Skeletal muscle satellite cell (primary cell): ENCODE measurements around the gene NDUFS5. TPM values are rescaled to one million over a fixed set of nuclear protein-coding genes. Genes with fewer than 3 reads are reported as not detected.
"Not testable (repeated sequence)": the region's sequence is repeated elsewhere in the genome, so short reads cannot be mapped to it uniquely, and the experiment has no call there.

Experiments
- H3K27me3 ChIP-seq: 2 replicates; pipeline ENCODE4 v1.7.0; 2013; ENCODE audit warnings: low read length; ENCODE audit not compliant: control insufficient read depth, insufficient read depth
- H3K36me3 ChIP-seq: 2 replicates; pipeline ENCODE4 v1.7.0; 2013; ENCODE audit warnings: mild to moderate bottlenecking, control low read depth, low read length; ENCODE audit not compliant: insufficient read depth
- H3K4me1 ChIP-seq: 2 replicates; pipeline ENCODE4 v1.7.0; 2013; ENCODE audit warnings: low read length; ENCODE audit not compliant: control insufficient read depth, insufficient read depth
- H3K4me2 ChIP-seq: 2 replicates; pipeline ENCODE4 v1.7.0; 2013; ENCODE audit warnings: mild to moderate bottlenecking, low read length
- H3K4me3 ChIP-seq: 2 replicates; pipeline ENCODE4 v1.7.0; 2013; ENCODE audit warnings: low read length
- H3K9ac ChIP-seq: 2 replicates; pipeline ENCODE4 v1.7.0; 2013; ENCODE audit warnings: mild to moderate bottlenecking, low read depth, low read length, moderate library complexity
- H3K9me3 ChIP-seq: replicated peaks from 2 replicates; pipeline ENCODE4 v1.7.0; 2013; ENCODE audit warnings: mild to moderate bottlenecking, control low read depth, low read length
- total RNA-seq: library from RNA; depleted of rRNA; stranded (reverse); fragments of >200 nt; gene quantifications from 2 replicates; pipeline ENCODE4 v1.2.3, GENCODE V29; 2012; rRNA removed

The NDUFS5 gene
- total RNA-seq, result 286 and 452 TPM in 2 replicates

GRCh38 chr1:39026051-39026865 is at the start of gene NDUFS5:
NDUFS5 (plus strand) TSS chr1:39026350; CDS start chr1:39028725, 2,375 bp downstream.
- H3K27me3 ChIP-seq, result no peaks in the 10 kb centered on the region
- H3K4me3 ChIP-seq, result peak within 1 kb of the TSS; percentile 86

GRCh38 chr1:38977399-38978244 is 48.5 kb upstream of the NDUFS5 start:
- H3K36me3 ChIP-seq, H3K4me1 ChIP-seq, H3K9ac ChIP-seq, H3K4me3 ChIP-seq, H3K9me3 ChIP-seq, H3K4me2 ChIP-seq, H3K27me3 ChIP-seq: not testable (repeated sequence)

More at GRCh38 chr1:39026051-39026865, at the start of gene NDUFS5:
- Histone ChIP-seq H3K36me3 (peaks cover 21% of the 10 kb centered on the region), H3K4me1 (peaks cover 6% of the 10 kb centered on the region), H3K9me3 (no peaks in the 10 kb centered on the region), H3K4me2 (peak within 1 kb of the TSS; percentile 82), H3K9ac (peak within 1 kb of the TSS; percentile 95)

GRCh38 chr1:38978245-38978542 is 48.0 kb upstream of the NDUFS5 start:
- H3K36me3 ChIP-seq, H3K9ac ChIP-seq, H3K9me3 ChIP-seq, H3K4me1 ChIP-seq, H3K4me3 ChIP-seq, H3K4me2 ChIP-seq, H3K27me3 ChIP-seq: not testable (repeated sequence)

GRCh38 chr1:38979380-38979779 is 46.8 kb upstream of the NDUFS5 start:
- not testable (repeated sequence) for H3K4me1 ChIP-seq, H3K4me2 ChIP-seq, H3K4me3 ChIP-seq, H3K9ac ChIP-seq, H3K27me3 ChIP-seq, H3K9me3 ChIP-seq, H3K36me3 ChIP-seq

- Histone ChIP-seq H3K27me3 (no peaks in the 10 kb centered on the region), H3K36me3 (peaks cover 8% of the 10 kb centered on the region), H3K9me3 (no peaks in the 10 kb centered on the region), H3K4me2 (peak overlapping the region; percentile 93), H3K9ac (peak overlapping the region; percentile 82), H3K4me3 (peak overlapping the region; percentile 73), H3K4me1 (peaks cover 48% of the 10 kb centered on the region)
These were observed 36.2 kb upstream of the NDUFS5 start for GRCh38 chr1:38989979-38990378.

GRCh38 chr1:38990386-38990737 is 35.8 kb upstream of the NDUFS5 start:
- H3K4me2 ChIP-seq, result peak overlapping the region; percentile 93
- peaks cover 10% of the 10 kb centered on the region for H3K36me3 ChIP-seq
- no peaks in the 10 kb centered on the region for H3K27me3 ChIP-seq
- no peaks in the 10 kb centered on the region for H3K9me3 ChIP-seq
- H3K4me3 ChIP-seq, result peak overlapping the region; percentile 73
- peak overlapping the region; percentile 82 for H3K9ac ChIP-seq
- H3K4me1 ChIP-seq, result peaks cover 46% of the 10 kb centered on the region

GRCh38 chr1:38990738-38991637 is 35.2 kb upstream of the NDUFS5 start, which contains the start of gene AKIRIN1:
AKIRIN1 (plus strand) TSS chr1:38991276; CDS start chr1:38991381, 105 bp downstream.
- Histone ChIP-seq H3K9me3 (no peaks in the 10 kb centered on the region), H3K4me1 (peaks cover 39% of the 10 kb centered on the region), H3K27me3 (no peaks in the 10 kb centered on the region), H3K4me2 (peak within 1 kb of the TSS; percentile 93), H3K9ac (peak within 1 kb of the TSS; percentile 97), H3K4me3 (peak within 1 kb of the TSS; percentile 91), H3K36me3 (peaks cover 10% of the 10 kb centered on the region)

- Histone ChIP-seq H3K9me3 (no peaks in the 10 kb centered on the region), H3K4me3 (peak overlapping the region; percentile 91), H3K4me1 (peaks cover 33% of the 10 kb centered on the region), H3K4me2 (peak overlapping the region; percentile 85), H3K36me3 (peaks cover 13% of the 10 kb centered on the region), H3K27me3 (no peaks in the 10 kb centered on the region), H3K9ac (peak overlapping the region; percentile 97)
These were observed 34.3 kb upstream of the NDUFS5 start for GRCh38 chr1:38991638-38992411.

- Histone ChIP-seq H3K4me1 (peaks cover 34% of the 10 kb centered on the region), H3K9ac (peak overlapping the region; percentile 97), H3K4me2 (peak overlapping the region; percentile 85), H3K4me3 (peak overlapping the region; percentile 91), H3K9me3 (no peaks in the 10 kb centered on the region), H3K36me3 (peaks cover 14% of the 10 kb centered on the region), H3K27me3 (no peaks in the 10 kb centered on the region)
These were observed 33.6 kb upstream of the NDUFS5 start for GRCh38 chr1:38992412-38993111.

- Histone ChIP-seq H3K4me1 (peaks cover 30% of the 10 kb centered on the region), H3K9ac (no peak overlapping the region), H3K4me3 (no peak overlapping the region), H3K36me3 (peaks cover 25% of the 10 kb centered on the region), H3K9me3 (no peaks in the 10 kb centered on the region), H3K4me2 (peak overlapping the region; percentile 6), H3K27me3 (no peaks in the 10 kb centered on the region)
These were observed 32.0 kb upstream of the NDUFS5 start for GRCh38 chr1:38994196-38994595.
